GM12872 (cell line): Measurements from ENCODE around the gene CCDC92.

ENCODE experiments used
- TF ChIP-seq, protein P1 (sequence below): IDR thresholded peaks from 3 replicates; pipeline ENCODE4 v1.5.1; 2011; ENCODE audit warnings: low read depth, mild to moderate bottlenecking, low read length, moderate library complexity; ENCODE audit not compliant: insufficient read depth

The CCDC92 gene

DNA sequence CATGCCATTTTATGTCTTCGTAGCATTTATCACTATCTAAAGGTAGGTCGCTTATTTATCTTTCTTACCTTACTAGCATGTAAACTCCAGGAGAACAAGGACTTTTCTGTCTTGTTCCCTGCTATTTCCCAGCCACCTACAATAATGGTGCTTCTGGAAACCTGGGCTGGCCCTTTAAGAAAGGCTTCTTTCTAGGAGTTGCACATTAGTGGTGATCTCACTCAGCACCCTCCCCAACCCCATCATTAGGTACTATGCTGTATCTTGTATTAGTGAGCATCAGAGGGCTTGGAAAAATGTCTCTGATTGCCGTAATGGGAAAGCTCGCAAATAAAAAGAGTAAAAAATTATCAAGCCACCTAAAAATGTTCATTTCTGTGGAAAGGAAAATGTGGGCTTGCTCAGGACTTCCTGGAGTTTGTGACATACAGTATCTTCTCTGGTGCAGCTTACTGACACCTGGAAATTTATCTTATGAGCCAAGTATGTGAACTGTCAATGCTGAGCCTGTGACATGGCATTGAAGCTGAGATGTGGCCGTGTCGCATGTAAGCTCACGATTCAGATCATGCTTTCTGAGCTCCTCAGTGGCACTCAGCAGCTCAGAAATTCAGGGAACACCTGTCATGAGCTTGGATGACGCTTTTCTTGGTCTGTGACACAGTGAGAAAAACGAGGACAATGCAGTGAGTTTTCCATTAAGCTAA lies 12.4 kb downstream of the CCDC92 start:
- TF ChIP-seq, protein P1, sequence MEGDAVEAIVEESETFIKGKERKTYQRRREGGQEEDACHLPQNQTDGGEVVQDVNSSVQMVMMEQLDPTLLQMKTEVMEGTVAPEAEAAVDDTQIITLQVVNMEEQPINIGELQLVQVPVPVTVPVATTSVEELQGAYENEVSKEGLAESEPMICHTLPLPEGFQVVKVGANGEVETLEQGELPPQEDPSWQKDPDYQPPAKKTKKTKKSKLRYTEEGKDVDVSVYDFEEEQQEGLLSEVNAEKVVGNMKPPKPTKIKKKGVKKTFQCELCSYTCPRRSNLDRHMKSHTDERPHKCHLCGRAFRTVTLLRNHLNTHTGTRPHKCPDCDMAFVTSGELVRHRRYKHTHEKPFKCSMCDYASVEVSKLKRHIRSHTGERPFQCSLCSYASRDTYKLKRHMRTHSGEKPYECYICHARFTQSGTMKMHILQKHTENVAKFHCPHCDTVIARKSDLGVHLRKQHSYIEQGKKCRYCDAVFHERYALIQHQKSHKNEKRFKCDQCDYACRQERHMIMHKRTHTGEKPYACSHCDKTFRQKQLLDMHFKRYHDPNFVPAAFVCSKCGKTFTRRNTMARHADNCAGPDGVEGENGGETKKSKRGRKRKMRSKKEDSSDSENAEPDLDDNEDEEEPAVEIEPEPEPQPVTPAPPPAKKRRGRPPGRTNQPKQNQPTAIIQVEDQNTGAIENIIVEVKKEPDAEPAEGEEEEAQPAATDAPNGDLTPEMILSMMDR = no peak

DNA sequence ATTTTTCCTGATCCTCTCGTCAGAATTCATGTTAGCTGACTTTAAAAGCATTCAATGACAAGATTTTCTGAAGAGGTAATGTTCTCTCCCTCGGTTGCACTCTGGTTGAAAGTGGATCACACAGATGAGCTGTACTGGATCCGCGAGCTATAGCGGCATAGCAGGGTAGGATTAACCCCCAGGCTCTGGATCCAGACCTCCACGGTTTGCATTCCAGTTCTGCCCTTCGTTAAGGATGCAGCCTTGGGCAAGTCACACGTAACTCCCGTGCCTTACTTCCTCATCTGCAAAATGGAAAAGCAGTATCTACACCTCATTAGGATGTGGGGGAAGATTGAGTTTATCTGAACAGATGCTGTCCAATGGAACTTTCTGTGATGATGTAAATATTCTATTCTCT lies 13.8 kb downstream of the CCDC92 start:
- TF ChIP-seq, protein P1 = no peak

- TF ChIP-seq, protein P1 = no peak
These were observed 14.2 kb downstream of the CCDC92 start for GRCh38 chr12:123958462-123958861.

DNA sequence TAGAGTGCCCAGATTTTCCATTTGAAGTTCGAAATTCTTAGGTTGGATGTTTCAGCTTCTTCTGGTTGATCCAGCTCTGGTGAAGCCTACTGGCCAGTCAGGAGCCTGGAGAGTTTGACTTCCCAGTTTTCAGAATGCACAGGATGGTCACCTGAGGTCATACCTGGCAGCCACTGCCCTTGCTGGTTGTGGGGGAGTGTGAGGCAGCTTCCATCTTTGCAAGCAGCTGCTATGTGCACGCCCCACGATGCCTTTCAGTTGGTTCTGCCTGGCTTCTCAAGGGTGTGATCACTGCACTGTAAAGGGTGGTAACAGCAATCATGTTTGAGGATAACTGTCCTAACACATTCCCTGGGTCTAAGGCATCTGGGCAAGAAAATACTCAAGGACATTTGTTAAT lies 15.4 kb downstream of the CCDC92 start:
- TF ChIP-seq, protein P1 = no peak

- TF ChIP-seq, protein P1 = no peak
These were observed 16.4 kb downstream of the CCDC92 start for GRCh38 chr12:123956249-123956648.

- TF ChIP-seq, protein P1 = no peak
These were observed 17.8 kb downstream of the CCDC92 start for GRCh38 chr12:123954647-123955350.

DNA sequence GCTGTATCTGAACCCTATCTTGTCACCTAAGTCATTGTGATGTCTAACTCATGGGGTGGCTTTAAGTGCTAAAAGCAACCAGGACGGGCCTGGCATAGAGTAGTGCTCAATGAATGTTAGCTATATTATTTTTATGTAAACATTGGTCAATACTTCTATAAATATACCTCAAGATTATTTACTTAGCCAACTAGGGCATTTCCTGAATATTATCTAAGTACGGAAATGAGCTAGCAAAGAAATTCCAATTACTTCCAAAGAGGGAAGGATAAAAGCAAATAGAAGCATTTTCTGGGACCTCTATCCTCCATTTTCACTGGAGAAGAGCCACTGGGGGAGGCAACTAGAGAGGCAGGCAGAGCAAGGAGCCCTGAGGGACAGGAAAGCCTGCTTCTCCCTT lies 20.6 kb downstream of the CCDC92 start:
- TF ChIP-seq, protein P1 = no peak
